BJ (cell line): Measurements from ENCODE around the gene DGKB. TPM values are rescaled to one million over a fixed set of nuclear protein-coding genes. Genes with fewer than 3 reads are reported as not detected.

ENCODE experiments used
- CTCF ChIA-PET: fragments of 350-600 bp; formaldehyde crosslinking; extraction: SDS; loops from one replicate; lab custom pipeline; 2021; ENCODE audit warnings: antibody characterized with exemption, inconsistent platforms; lab: Yijun Ruan, JAX
- POLR2A ChIA-PET: fragments of 300-600 bp; sonication (Branson Sonifier 250); formaldehyde crosslinking; extraction: SDS; loops from one replicate; lab custom pipeline; 2021; ENCODE audit warnings: antibody characterized with exemption; lab: Charles Lee
- DNase-seq: peaks from one replicate; pipeline ENCODE4 v3.0.0-alpha.2; 2011; ENCODE audit warnings: low read depth
- H3K27me3 ChIP-seq: 2 replicates; pipeline ENCODE4 v1.6.0; 2011; ENCODE audit warnings: low read length; ENCODE audit not compliant: control insufficient read depth, insufficient read depth
- H3K36me3 ChIP-seq: 2 replicates; pipeline ENCODE4 v1.5.1; 2011; ENCODE audit warnings: low read length; ENCODE audit not compliant: control insufficient read depth, insufficient read depth
- H3K4me3 ChIP-seq: 2 replicates; pipeline ENCODE4 v1.5.1; 2011; ENCODE audit warnings: low read depth, mild to moderate bottlenecking, control low read depth, low read length
- CTCF ChIP-seq: IDR thresholded peaks from 2 replicates; pipeline ENCODE4 v1.5.1; 2011; ENCODE audit warnings: low read depth, mild to moderate bottlenecking, control low read depth, inconsistent platforms, low read length, moderate library complexity; ENCODE audit not compliant: insufficient read depth
- polyA plus RNA-seq: library from polyadenylated mRNA; depleted of rRNA; stranded (reverse); fragments of >200 nt; gene quantifications from 2 replicates; pipeline ENCODE4 v1.2.3, GENCODE V29; 2011

DGKB gene
- polyA plus RNA-seq, 1 experiment, result 0.09 TPM

GRCh38 chr7:14858866-14859265 lies 43.7 kb downstream of the DGKB start:
- ChIA-PET CTCF (no interaction called here), POLR2A (no interaction called here)
- no peak for DNase-seq
- no peaks in the 10 kb centered on the region for H3K36me3 ChIP-seq
- no peak overlapping the region for H3K4me3 ChIP-seq
- no peaks in the 10 kb centered on the region for H3K27me3 ChIP-seq
- no peak for TF ChIP-seq CTCF

GRCh38 chr7:14858410-14858809 lies 44.1 kb downstream of the DGKB start:
- CTCF ChIA-PET, result no interaction called here
- no peaks in the 10 kb centered on the region for H3K36me3 ChIP-seq
- H3K27me3 ChIP-seq, result no peaks in the 10 kb centered on the region
- H3K4me3 ChIP-seq, result no peak overlapping the region
- TF ChIP-seq CTCF, result no peak
- POLR2A ChIA-PET, result no interaction called here
- DNase-seq, result no peak

GRCh38 chr7:14855033-14855794 lies 47.3 kb downstream of the DGKB start:
- Histone ChIP-seq H3K4me3 (no peak overlapping the region), H3K36me3 (no peaks in the 10 kb centered on the region), H3K27me3 (no peaks in the 10 kb centered on the region)
- no peak for TF ChIP-seq CTCF
- POLR2A ChIA-PET, result no interaction called here
- DNase-seq, result no peak
- CTCF ChIA-PET, result interaction anchor here (1.3 kb wide), 1 partner anchor 12 kb away, joined by 4 read pairs; no protein-coding TSS in a partner anchor

GRCh38 chr7:14854471-14854870 lies 48.1 kb downstream of the DGKB start:
- H3K36me3 ChIP-seq, result no peaks in the 10 kb centered on the region
- ChIA-PET CTCF (interaction anchor here (1.3 kb wide), 1 partner anchor 11 kb away, joined by 4 read pairs; no protein-coding TSS in a partner anchor), POLR2A (no interaction called here)
- no peaks in the 10 kb centered on the region for H3K27me3 ChIP-seq
- TF ChIP-seq CTCF, result no peak
- H3K4me3 ChIP-seq, result no peak overlapping the region
- DNase-seq, result no peak

- H3K36me3 ChIP-seq, result no peaks in the 10 kb centered on the region
- ChIA-PET CTCF (no interaction called here), POLR2A (no interaction called here)
- H3K27me3 ChIP-seq, result no peaks in the 10 kb centered on the region
- no peak overlapping the region for H3K4me3 ChIP-seq
- TF ChIP-seq CTCF, result no peak
- DNase-seq, result no peak
Measured at GRCh38 chr7:14851610-14852009, 50.9 kb downstream of the DGKB start.
